Dermis microvascular lymphatic vessel endothelial cell (primary cell): ENCODE measurements around the gene ADGRG1. TPM values are rescaled to one million over a fixed set of nuclear protein-coding genes. Genes with fewer than 3 reads are reported as not detected.

ENCODE experiments used
- DNase-seq, 2 donors: peaks; one replicate each; pipeline versions ENCODE4 v3.0.0 to v3.0.0-alpha.2; 2010; ENCODE audit warnings: low read depth in 2 of 2
- total RNA-seq: library from RNA; depleted of rRNA; stranded (reverse); fragments of >200 nt; gene quantifications from 2 replicates; pipeline ENCODE4 v1.2.1, GENCODE V29; 2014

Gene ADGRG1
- total RNA-seq, 1 donor from 2014 or later = 15.3 TPM

GRCh38 chr16:57682809-57683635, 54.6 kb downstream of the ADGRG1 start:
- DNase-seq = no peak

GRCh38 chr16:57683636-57684545, 55.5 kb downstream of the ADGRG1 start:
- DNase-seq = no peak

GRCh38 chr16:57684626-57685358, 56.4 kb downstream of the ADGRG1 start:
- DNase-seq = no peak

GRCh38 chr16:57685633-57686032, 57.2 kb downstream of the ADGRG1 start:
- no peak for DNase-seq

- DNase-seq = no peak
Measured at GRCh38 chr16:57686577-57686976, 58.1 kb downstream of the ADGRG1 start.

GRCh38 chr16:57687363-57687929, 59.0 kb downstream of the ADGRG1 start:
- DNase-seq = no peak

GRCh38 chr16:57688487-57688986, 60.1 kb downstream of the ADGRG1 start:
- DNase-seq = no peak

GRCh38 chr16:57688987-57689761, 60.7 kb downstream of the ADGRG1 start:
- DNase-seq = no peak

GRCh38 chr16:57689762-57690558, 61.5 kb downstream of the ADGRG1 start:
- peak in 1 of 2 donors; percentile 19 for DNase-seq

- no peak for DNase-seq
Measured at GRCh38 chr16:57690782-57691471, 62.5 kb downstream of the ADGRG1 start.

- DNase-seq = no peak
Measured at GRCh38 chr16:57692636-57693035, 64.2 kb downstream of the ADGRG1 start.

GRCh38 chr16:57693550-57693949, 65.1 kb downstream of the ADGRG1 start:
- DNase-seq = no peak

GRCh38 chr16:57694231-57694724, 65.8 kb downstream of the ADGRG1 start:
- DNase-seq = no peak

GRCh38 chr16:57694725-57695679, 66.6 kb downstream of the ADGRG1 start, which contains the start of gene DRC7:
Gene DRC7 (plus strand): TSS chr16:57694806. CDS start chr16:57697950, 3,144 bp downstream.
- peak; percentile 51 to 60 for DNase-seq

- no peak for DNase-seq
Measured at GRCh38 chr16:57695680-57696069, 67.2 kb downstream of the ADGRG1 start.

GRCh38 chr16:57696240-57696639, 67.8 kb downstream of the ADGRG1 start:
- no peak for DNase-seq

GRCh38 chr16:57697896-57698537, 69.6 kb downstream of the ADGRG1 start:
- DNase-seq = no peak
